Liver (tissue), 9 donors: ENCODE data around the gene SLC38A6. TPM values are rescaled to one million over a fixed set of nuclear protein-coding genes. Genes with fewer than 3 reads are reported as not detected.
"Not testable (repeated sequence)": the region's sequence is repeated elsewhere in the genome, so short reads cannot be mapped to it uniquely, and the experiment has no call there.

ENCODE experiments used
- DNase-seq: peaks from one replicate; pipeline ENCODE4 v3.0.0-alpha.2; 2017; ENCODE audit warnings: low spot score
- H3K27ac ChIP-seq, 2 donors: one replicate each; pipeline ENCODE4 v1.7.0; 2013; ENCODE audit warnings: inconsistent platforms in 2 of 2, low read length in 2 of 2, control low read depth in 1 of 2, low read depth in 1 of 2, mild to moderate bottlenecking in 1 of 2
- H3K27me3 ChIP-seq, 4 donors: one replicate each; pipeline versions ENCODE4 v1.6.1 to v1.7.0; 2013; ENCODE audit warnings: low read length in 3 of 4, inconsistent platforms in 1 of 4, mild to moderate bottlenecking in 1 of 4, moderate library complexity in 1 of 4; ENCODE audit not compliant: control insufficient read depth in 4 of 4, insufficient read depth in 4 of 4
- H3K36me3 ChIP-seq, 4 donors: one replicate each; pipeline versions ENCODE4 v1.6.1 to v1.7.0; 2013; ENCODE audit warnings: low read length in 3 of 4, mild to moderate bottlenecking in 3 of 4, low read depth in 1 of 4, moderate library complexity in 1 of 4; ENCODE audit not compliant: control insufficient read depth in 4 of 4, insufficient read depth in 3 of 4
- H3K4me1 ChIP-seq, 4 donors: one replicate each; pipeline versions ENCODE4 v1.6.1 to v1.7.0; 2013; ENCODE audit warnings: low read length in 3 of 4, mild to moderate bottlenecking in 3 of 4, moderate library complexity in 1 of 4; ENCODE audit not compliant: control insufficient read depth in 4 of 4, insufficient read depth in 4 of 4
- H3K4me3 ChIP-seq, 3 donors: one replicate each; pipeline versions ENCODE4 v1.6.1 to v1.7.0; 2013; ENCODE audit warnings: low read length in 3 of 3, control low read depth in 1 of 3, low read depth in 1 of 3, mild to moderate bottlenecking in 1 of 3
- H3K9ac ChIP-seq, 2 donors: one replicate each; pipeline ENCODE4 v1.7.0; 2013; ENCODE audit warnings: low read length in 2 of 2, mild to moderate bottlenecking in 2 of 2, moderate library complexity in 2 of 2, control low read depth in 1 of 2, low read depth in 1 of 2
- H3K9me3 ChIP-seq, 4 donors: one replicate each; pipeline versions ENCODE4 v1.6.1 to v1.7.0; 2013; ENCODE audit warnings: low read length in 3 of 4; ENCODE audit not compliant: control insufficient read depth in 4 of 4
- ATF3 ChIP-seq: IDR thresholded peaks from 2 replicates; pipeline ENCODE4 v1.6.1; 2016; ENCODE audit warnings: antibody characterized with exemption
- CTCF ChIP-seq: fragments of 150-350 bp; IDR thresholded peaks from 2 replicates; pipeline ENCODE4 v1.5.1; 2017; ENCODE audit warnings: improper control_type of control experiment, low read depth, low read length; ENCODE audit not compliant: missing input control
- EGR1 ChIP-seq, 2 donors: IDR thresholded peaks; 2 replicates each; pipeline ENCODE4 v1.6.1; 2016 to 2018; ENCODE audit warnings: antibody characterized with exemption in 2 of 2, low read depth in 2 of 2
- FOXA1 ChIP-seq: IDR thresholded peaks from 2 replicates; pipeline ENCODE4 v1.6.1; 2016; ENCODE audit warnings: antibody characterized with exemption
- FOXA2 ChIP-seq: IDR thresholded peaks from 2 replicates; pipeline ENCODE4 v1.6.1; 2016; ENCODE audit warnings: antibody characterized with exemption
- GABPA ChIP-seq, 2 donors: IDR thresholded peaks in 1 of 2; conservative IDR thresholded peaks in 1 of 2; 2 replicates each; pipeline ENCODE4 v1.6.1; 2016; ENCODE audit warnings: antibody characterized with exemption in 2 of 2, mild to moderate bottlenecking in 1 of 2, moderate library complexity in 1 of 2
- JUND ChIP-seq, 2 donors: IDR thresholded peaks; 2 replicates each; pipeline ENCODE4 v1.6.1; 2016; ENCODE audit warnings: antibody characterized with exemption in 2 of 2
- NR2F2 ChIP-seq: IDR thresholded peaks from 2 replicates; pipeline ENCODE4 v1.6.1; 2016; ENCODE audit warnings: antibody characterized with exemption
- RAD21 ChIP-seq, 2 donors: IDR thresholded peaks; 2 replicates each; pipeline ENCODE4 v1.6.1; 2016; ENCODE audit warnings: antibody characterized with exemption in 2 of 2, mild to moderate bottlenecking in 2 of 2
- RXRA ChIP-seq, 2 donors: IDR thresholded peaks; 2 replicates each; pipeline ENCODE4 v1.6.1; 2017 to 2018; ENCODE audit warnings: antibody characterized with exemption in 2 of 2, mild to moderate bottlenecking in 1 of 2
- SP1 ChIP-seq: IDR thresholded peaks from 2 replicates; pipeline ENCODE4 v1.6.1; 2018; ENCODE audit warnings: antibody characterized with exemption, mild to moderate bottlenecking
- YY1 ChIP-seq: IDR thresholded peaks from 2 replicates; pipeline ENCODE4 v1.6.1; 2016; ENCODE audit warnings: antibody characterized with exemption, mild to moderate bottlenecking
- WGBS: extraction: QIAGEN DNeasy Blood & Tissue Kit; methylation state at CpG from one replicate; pipeline ENCODE4 v1.1.7; 2013; 5-methylcytosine and 5-hydroxymethylcytosine counted together
- polyA plus RNA-seq, 2 donors: library from polyadenylated mRNA; stranded (reverse) in 1 of 2; unstranded in 1 of 2; fragments of 200-250 nt in 1 of 2; fragments of >200 nt in 1 of 2; fragmentation: Nextera tagmentation in 1 of 2; extraction: Ambion mirVana in 1 of 2; gene quantifications; one replicate each; pipeline versions ENCODE4 v1.2.1 to v1.2.3, GENCODE V29; 2013 to 2015
- total RNA-seq, 2 donors: library from RNA; depleted of rRNA; stranded (reverse); fragments of >200 nt; gene quantifications; one replicate each; pipeline ENCODE4 v1.2.3, GENCODE V29; 2014
- donor health status: healthy.
- donor health status: healthy.
- donor health status: healthy.
- donor health status: healthy.
- donor health status: healthy.

SLC38A6 gene
- total and polyA plus RNA-seq, 4 donors, result 2.6 to 10.6 (median 6.4) TPM

DNA sequence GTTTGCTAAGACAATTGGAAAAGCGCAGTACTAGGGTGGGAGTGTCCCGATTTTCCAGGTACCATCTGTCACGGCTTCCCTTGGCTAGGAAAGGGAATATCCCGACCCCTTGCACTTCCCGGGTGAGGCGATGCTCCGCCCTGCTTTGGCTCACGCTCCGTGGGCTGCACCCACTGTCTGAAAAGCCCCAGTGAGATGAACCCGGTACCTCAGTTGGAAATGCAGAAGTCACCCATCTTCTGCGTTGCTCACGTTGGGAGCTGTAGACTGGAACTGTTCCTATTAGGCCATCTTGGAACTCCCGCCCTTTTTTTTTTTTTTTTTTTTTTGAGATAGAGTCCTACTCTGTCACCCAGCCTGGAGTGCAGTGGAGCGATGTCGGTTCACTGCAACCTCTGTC, 117.1 kb downstream of the SLC38A6 start:
- not testable (repeated sequence) for H3K9ac ChIP-seq, H3K4me3 ChIP-seq, H3K27ac ChIP-seq, H3K4me1 ChIP-seq, H3K9me3 ChIP-seq, H3K27me3 ChIP-seq, H3K36me3 ChIP-seq, DNase-seq
- WGBS, result 92% methylated on average over 14 of the region's 15 CpGs

DNA sequence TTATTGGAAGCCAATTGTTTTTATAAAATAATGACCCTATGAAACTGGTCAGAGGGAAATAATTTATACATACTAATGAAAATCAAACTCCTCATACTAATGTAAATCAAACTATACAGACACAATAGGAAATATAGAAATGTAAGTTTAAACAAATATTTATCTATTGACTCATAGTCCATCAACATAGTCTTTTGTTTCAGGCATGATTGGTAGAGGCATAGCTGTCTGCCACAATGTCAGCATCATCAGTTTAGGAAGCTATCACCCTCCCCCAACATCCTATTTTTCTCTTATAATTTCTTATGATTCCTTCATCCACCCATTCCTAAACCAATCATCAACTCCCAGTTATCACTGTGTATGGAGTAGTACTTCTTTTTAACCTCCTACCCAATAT, 117.7 kb downstream of the SLC38A6 start:
- peaks cover 2 to 12% (median 4%) of the 10 kb centered on the region in 4 donors for H3K4me1 ChIP-seq
- no peak overlapping the region for H3K4me3 ChIP-seq
- DNase-seq, result no peak
- H3K27ac ChIP-seq, result no peak overlapping the region
- no peaks in the 10 kb centered on the region for H3K36me3 ChIP-seq
- TF ChIP-seq JUND (IDR thresholded peaks at IDR 0.05), result no peak
- no peak for TF ChIP-seq CTCF
- no peak for TF ChIP-seq YY1
- no peak for TF ChIP-seq FOXA1
- TF ChIP-seq SP1, result no peak
- no peak for TF ChIP-seq FOXA2
- no peak for TF ChIP-seq EGR1 (IDR thresholded peaks at IDR 0.05; ENCODE audit: low read depth in 2 of 2)
- no peak for TF ChIP-seq GABPA (IDR thresholded peaks at IDR 0.05 in 1 of 2, conservative IDR thresholded peaks at IDR 0.05 in 1 of 2)
- no peak for TF ChIP-seq NR2F2
- no peak for TF ChIP-seq RXRA (IDR thresholded peaks at IDR 0.05)
- no peak for TF ChIP-seq RAD21 (IDR thresholded peaks at IDR 0.05)
- no peak for TF ChIP-seq ATF3
- no peak overlapping the region for H3K9ac ChIP-seq
- no peaks in the 10 kb centered on the region for H3K9me3 ChIP-seq
- H3K27me3 ChIP-seq, result no peaks in the 10 kb centered on the region

DNA sequence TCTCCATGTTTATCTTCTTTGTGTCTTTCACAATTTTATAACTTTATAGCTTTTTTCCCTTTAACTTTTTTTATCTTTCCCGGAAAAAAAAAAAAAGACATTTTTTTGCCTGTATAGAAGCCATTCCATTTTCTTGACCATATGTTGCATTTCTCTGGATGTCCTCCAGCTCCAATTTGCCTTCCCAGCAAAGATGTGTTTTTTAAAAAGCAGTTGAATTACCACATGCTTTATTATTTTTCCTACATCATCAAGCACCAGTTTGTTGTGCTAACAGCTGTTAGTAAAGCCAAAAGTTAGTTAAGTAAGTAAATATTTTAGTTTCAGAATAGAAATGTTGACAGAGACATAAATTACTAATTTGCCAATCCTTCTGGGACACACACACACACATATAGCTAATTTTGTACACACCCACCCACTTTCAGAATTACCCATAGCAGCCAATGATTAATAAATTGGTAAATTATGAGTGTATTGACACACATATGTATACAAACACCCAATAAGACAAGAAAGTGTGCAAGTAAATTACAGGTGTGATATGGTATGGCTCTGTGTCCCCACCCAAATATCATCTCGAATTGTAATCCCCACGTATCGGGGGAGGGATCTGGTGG, 118.3 kb downstream of the SLC38A6 start:
- H3K9me3 ChIP-seq, result no peaks in the 10 kb centered on the region
- H3K27me3 ChIP-seq, result no peaks in the 10 kb centered on the region
- H3K36me3 ChIP-seq, result no peaks in the 10 kb centered on the region
- no peak for DNase-seq
- WGBS, result 69% methylated on average over 4 of the region's 4 CpGs
- no peak overlapping the region for H3K4me3 ChIP-seq
- H3K4me1 ChIP-seq, result peaks cover 2 to 12% (median 4%) of the 10 kb centered on the region in 4 donors
- H3K9ac ChIP-seq, result no peak overlapping the region
- no peak overlapping the region for H3K27ac ChIP-seq
- TF ChIP-seq EGR1 (IDR thresholded peaks at IDR 0.05; ENCODE audit: low read depth in 2 of 2) (no peak), CTCF (no peak), SP1 (no peak), RAD21 (IDR thresholded peaks at IDR 0.05) (no peak)
